B cell (primary cell): Measurements from ENCODE around the gene RRP1. TPM values are rescaled to one million over a fixed set of nuclear protein-coding genes. Genes with fewer than 3 reads are reported as not detected.

ENCODE experiments used
- ATAC-seq: fragments of 200-7000 bp; cut with Tn5 transposase; one replicate; pipeline ENCODE4 v1.10.0; 2021; ENCODE audit warnings: low read depth, mild to moderate bottlenecking, moderate number of reproducible peaks, moderate library complexity
- CTCF ChIA-PET: fragments of 350-600 bp; sonication (Branson Sonifier 250); formaldehyde crosslinking; loops from one replicate; lab custom pipeline; 2021; ENCODE audit warnings: antibody characterized with exemption, inconsistent platforms; lab: Charles Lee
- POLR2A ChIA-PET: fragments of 350-600 bp; sonication (Branson Sonifier 250); formaldehyde crosslinking; loops from one replicate; lab custom pipeline; 2021; ENCODE audit warnings: antibody characterized with exemption; lab: Charles Lee
- DNase-seq: peaks from one replicate; pipeline ENCODE4 v3.0.0; 2013
- H2AFZ ChIP-seq: 2 replicates; pipeline ENCODE4 v1.6.1; 2012; ENCODE audit warnings: mild to moderate bottlenecking, low read depth, low read length; ENCODE audit not compliant: insufficient read depth, poor library complexity, severe bottlenecking
- H3K27ac ChIP-seq, 2 donors: 1 replicate in 1 of 2; 2 replicates in 1 of 2; pipeline ENCODE4 v1.5.1; 2012 to 2013; ENCODE audit warnings: low read length in 2 of 2, mild to moderate bottlenecking in 2 of 2, moderate library complexity in 1 of 2
- H3K27me3 ChIP-seq, 4 experiments: fragments of 200-600 bp in 1 of 4; sonication (generic) in 1 of 4; replicated peaks in 1 of 4; 1 replicate in 2 of 4; 2 replicates in 2 of 4; pipeline versions ENCODE4 v1.6.1 to v1.7.0; 2013 to 2016; ENCODE audit warnings: low read length in 3 of 4, mild to moderate bottlenecking in 2 of 4, mixed read lengths in 1 of 4, moderate library complexity in 1 of 4; ENCODE audit not compliant: insufficient read depth in 4 of 4, control insufficient read depth in 3 of 4; ENCODE audit errors: control extremely low read depth in 1 of 4
- H3K36me3 ChIP-seq, 2 experiments: replicated peaks in 1 of 2; 1 replicate in 1 of 2; 2 replicates in 1 of 2; pipeline versions ENCODE4 v1.6.1 to v1.7.1; 2013; ENCODE audit warnings: low read length in 1 of 2; ENCODE audit not compliant: insufficient read depth in 2 of 2, control insufficient read depth in 1 of 2; ENCODE audit errors: control extremely low read depth in 1 of 2, extremely low read depth in 1 of 2
- H3K4me1 ChIP-seq, 2 donors: fragments of 200-600 bp in 1 of 2; sonication (generic) in 1 of 2; 1 replicate in 1 of 2; 2 replicates in 1 of 2; pipeline versions ENCODE4 v1.5.1 to v1.6.1; 2013 to 2017; ENCODE audit warnings: low read length in 2 of 2; ENCODE audit not compliant: control insufficient read depth in 2 of 2, insufficient read depth in 2 of 2
- H3K4me2 ChIP-seq: replicated peaks from 2 replicates; pipeline ENCODE3; 2012; ENCODE audit warnings: mild to moderate bottlenecking, low read depth, low read length; ENCODE audit not compliant: poor library complexity, severe bottlenecking
- H3K4me3 ChIP-seq, 5 experiments: fragments of 200-600 bp in 1 of 5; sonication (generic) in 1 of 5; 1 replicate in 3 of 5; 2 replicates in 2 of 5; pipeline versions ENCODE4 v1.5.1 to v1.7.0; 2011 to 2016; ENCODE audit warnings: low read length in 4 of 5, mild to moderate bottlenecking in 4 of 5, low read depth in 2 of 5, control low read depth in 1 of 5, moderate library complexity in 1 of 5; ENCODE audit not compliant: insufficient read depth in 1 of 5; ENCODE audit errors: control extremely low read depth in 1 of 5, extremely low read depth in 1 of 5
- H3K79me2 ChIP-seq: fragments of 200-600 bp; sonication (generic); one replicate; pipeline ENCODE4 v1.6.0; 2016; ENCODE audit warnings: low read length; ENCODE audit not compliant: control insufficient read depth, insufficient read depth
- H3K9ac ChIP-seq: fragments of 200-600 bp; sonication (generic); 2 replicates; pipeline ENCODE4 v1.6.1; 2017; ENCODE audit warnings: mild to moderate bottlenecking, low read length, moderate library complexity
- H3K9me3 ChIP-seq, 3 donors: one replicate each; pipeline versions ENCODE4 v1.6.1 to v1.7.1; 2013; ENCODE audit warnings: low read length in 2 of 3; ENCODE audit not compliant: control insufficient read depth in 2 of 3, insufficient read depth in 1 of 3; ENCODE audit errors: control extremely low read depth in 1 of 3
- H4K20me1 ChIP-seq: 2 replicates; pipeline ENCODE4 v1.6.0; 2012; ENCODE audit warnings: mild to moderate bottlenecking, low read length; ENCODE audit not compliant: insufficient read depth, control insufficient read depth, poor library complexity, severe bottlenecking
- H3K27ac Mint-ChIP-seq: one replicate; pipeline ENCODE4 v1.8.0; 2021; ENCODE audit warnings: mixed read lengths
- H3K27me3 Mint-ChIP-seq: one replicate; pipeline ENCODE4 v1.8.0; 2021; ENCODE audit warnings: mixed read lengths
- H3K4me1 Mint-ChIP-seq: one replicate; pipeline ENCODE4 v1.8.0; 2021; ENCODE audit warnings: mixed read lengths
- H3K4me3 Mint-ChIP-seq: one replicate; pipeline ENCODE4 v1.8.0; 2021; ENCODE audit warnings: mixed read lengths
- H3K9me3 Mint-ChIP-seq: one replicate; pipeline ENCODE4 v1.8.0; 2022; ENCODE audit warnings: mixed read lengths; ENCODE audit not compliant: insufficient read depth
- EZH2 ChIP-seq: IDR thresholded peaks from 2 replicates; pipeline ENCODE4 v1.6.1; 2012; ENCODE audit warnings: borderline replicate concordance, low read depth, mild to moderate bottlenecking, moderate library complexity, low read length; ENCODE audit not compliant: insufficient read depth, poor library complexity, severe bottlenecking
- WGBS: methylation state at CpG from one replicate; pipeline ENCODE4 v1.1.5; 2013; ENCODE audit warnings: missing lambda C conversion rate; ENCODE audit not compliant: insufficient coverage; 5-methylcytosine and 5-hydroxymethylcytosine counted together
- intact Hi-C: fragments of 100-400 bp; cut with micrococcal nuclease; formaldehyde crosslinking; loops from one replicate; pipeline ENCODE4 v1.10.0; 2022
- polyA plus RNA-seq: library from polyadenylated mRNA; depleted of rRNA; stranded (reverse); fragments of >200 nt; gene quantifications from 2 replicates; pipeline ENCODE4 v1.2.3, GENCODE V29; 2012
- total RNA-seq, 2 donors: library from RNA; stranded (reverse); fragments of 120-200 nt in 1 of 2; gene quantifications; 1 replicate in 1 of 2; 2 replicates in 1 of 2; pipeline versions ENCODE4 v1.2.3 to v1.2.4, GENCODE V29; 2013 to 2022
- TF ChIP-seq, protein P1 (sequence below): fragments of 200-600 bp; IDR thresholded peaks from one replicate; pipeline ENCODE4 v1.8.0; 2022; ENCODE audit warnings: antibody characterized with exemption, mild to moderate bottlenecking

The RRP1 gene
- total and polyA plus RNA-seq, 2 donors (not counting 1 experiment from before 2014, with no cell fraction given): 9.6 to 27.8 TPM

DNA sequence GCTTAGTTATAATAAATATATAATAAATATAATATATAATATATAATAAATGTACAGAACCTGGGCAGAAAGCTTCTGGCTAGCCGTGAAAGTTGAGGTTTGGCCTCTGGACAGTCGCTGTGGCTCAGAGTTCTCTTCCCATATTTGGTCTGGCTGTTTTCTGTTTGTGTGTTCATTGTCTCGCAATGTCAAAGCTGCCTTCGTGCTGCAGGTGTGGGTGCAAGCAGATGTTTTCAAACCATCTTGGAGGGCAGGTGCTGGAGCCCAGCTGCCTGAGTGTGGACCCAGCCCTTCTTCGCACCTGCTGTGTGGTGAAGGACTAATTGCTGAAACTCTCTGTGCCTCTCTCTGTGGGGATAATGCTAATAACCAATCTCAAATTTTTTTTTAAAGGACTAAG, 9.7 kb upstream of the RRP1 start:
- Histone ChIP-seq H3K4me2 (no peak overlapping the region), H3K27me3 (no peaks in the 10 kb centered on the region), H3K9me3 (no peaks in the 10 kb centered on the region), H3K27ac (no peak overlapping the region), H3K4me1 (peaks cover 10 to 14% of the 10 kb centered on the region in 2 donors), H3K79me2 (peaks cover under 1% of the 10 kb centered on the region), H3K4me3 (no peak overlapping the region), H3K36me3 (no peaks in the 10 kb centered on the region), H4K20me1 (peaks cover 9% of the 10 kb centered on the region), H2AFZ (no peak overlapping the region), H3K9ac (no peak overlapping the region)
- WGBS: 67% methylated on average over 4 of the region's 5 CpGs
- H3K27me3 Mint-ChIP-seq: no peaks in the 10 kb centered on the region
- H3K4me1 Mint-ChIP-seq: peaks cover 16% of the 10 kb centered on the region
- POLR2A ChIA-PET: no interaction called here
- no peak overlapping the region for H3K27ac Mint-ChIP-seq
- intact Hi-C loops: no loop called here
- CTCF ChIA-PET: no interaction called here
- no peaks in the 10 kb centered on the region for H3K9me3 Mint-ChIP-seq
- no peak overlapping the region for H3K4me3 Mint-ChIP-seq
- no peak for ATAC-seq
- DNase-seq: no peak
- no peak for TF ChIP-seq EZH2
- TF ChIP-seq, protein P1, sequence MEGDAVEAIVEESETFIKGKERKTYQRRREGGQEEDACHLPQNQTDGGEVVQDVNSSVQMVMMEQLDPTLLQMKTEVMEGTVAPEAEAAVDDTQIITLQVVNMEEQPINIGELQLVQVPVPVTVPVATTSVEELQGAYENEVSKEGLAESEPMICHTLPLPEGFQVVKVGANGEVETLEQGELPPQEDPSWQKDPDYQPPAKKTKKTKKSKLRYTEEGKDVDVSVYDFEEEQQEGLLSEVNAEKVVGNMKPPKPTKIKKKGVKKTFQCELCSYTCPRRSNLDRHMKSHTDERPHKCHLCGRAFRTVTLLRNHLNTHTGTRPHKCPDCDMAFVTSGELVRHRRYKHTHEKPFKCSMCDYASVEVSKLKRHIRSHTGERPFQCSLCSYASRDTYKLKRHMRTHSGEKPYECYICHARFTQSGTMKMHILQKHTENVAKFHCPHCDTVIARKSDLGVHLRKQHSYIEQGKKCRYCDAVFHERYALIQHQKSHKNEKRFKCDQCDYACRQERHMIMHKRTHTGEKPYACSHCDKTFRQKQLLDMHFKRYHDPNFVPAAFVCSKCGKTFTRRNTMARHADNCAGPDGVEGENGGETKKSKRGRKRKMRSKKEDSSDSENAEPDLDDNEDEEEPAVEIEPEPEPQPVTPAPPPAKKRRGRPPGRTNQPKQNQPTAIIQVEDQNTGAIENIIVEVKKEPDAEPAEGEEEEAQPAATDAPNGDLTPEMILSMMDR: no peak

DNA sequence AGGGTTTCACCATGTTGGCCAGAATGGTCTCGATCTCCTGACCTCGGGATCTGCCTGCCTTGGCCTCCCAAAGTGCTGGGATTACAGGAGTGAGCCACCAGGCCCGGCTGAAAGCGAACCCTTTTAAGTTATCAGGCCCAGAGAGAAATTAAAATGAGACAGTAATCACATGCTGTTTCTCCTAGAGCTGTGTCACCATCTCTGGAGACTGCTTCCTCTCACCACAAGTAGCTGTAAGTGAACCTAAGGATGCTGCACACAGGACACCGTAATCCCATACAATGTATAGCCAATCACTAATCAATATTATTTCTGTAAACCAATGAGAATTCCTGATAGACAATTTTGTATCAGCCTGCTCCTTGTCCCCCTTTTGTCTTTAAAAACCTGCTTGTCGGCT, 7.5 kb upstream of the RRP1 start:
- intact Hi-C loops: no loop called here

More for the DNA sequence above, 7.5 kb upstream of the RRP1 start:
- no peaks in the 10 kb centered on the region for H3K9me3 ChIP-seq
- H3K4me3 ChIP-seq: no peak overlapping the region
- Mint-ChIP-seq H3K9me3 (no peaks in the 10 kb centered on the region), H3K27me3 (no peaks in the 10 kb centered on the region), H3K4me3 (no peak overlapping the region), H3K4me1 (peaks cover 7% of the 10 kb centered on the region), H3K27ac (no peak overlapping the region)
- 69% methylated on average over 5 of the region's 6 CpGs for WGBS
- ChIA-PET POLR2A (no interaction called here), CTCF (no interaction called here)
- no peaks in the 10 kb centered on the region for H3K36me3 ChIP-seq
- H3K27me3 ChIP-seq: no peaks in the 10 kb centered on the region
- no peak for ATAC-seq
- H4K20me1 ChIP-seq: no peaks in the 10 kb centered on the region
- peaks cover 3 to 6% of the 10 kb centered on the region in 2 donors for H3K4me1 ChIP-seq
- no peak for DNase-seq
- H3K27ac ChIP-seq: no peak overlapping the region
- no peak overlapping the region for H3K9ac ChIP-seq
- TF ChIP-seq, protein P1: no peak
- TF ChIP-seq EZH2: no peak
- H3K4me2 ChIP-seq: no peak overlapping the region
- H3K79me2 ChIP-seq: no peaks in the 10 kb centered on the region
- no peak overlapping the region for H2AFZ ChIP-seq
